ENCODE data around the gene TMEM187.
A peak's percentile ranks its signal among the peaks of the same experiment; 100 is the strongest.

TMEM187 gene

GRCh38 chrX:153934762-153935325 is 37.7 kb upstream of the TMEM187 start, which contains the start of gene NAA10:
Gene NAA10, minus strand, starts transcription at chrX:153935037. Its CDS starts 133 bp downstream, at chrX:153934904.
- Histone ChIP-seq H3K4me1 (no peaks in the 10 kb centered on the region), H3K9ac (no peak within 1 kb of the TSS), H3K36me3 (ENCODE audit: control insufficient read depth, insufficient read depth, low read length) (no peaks in the 10 kb centered on the region), H3K9me3 (ENCODE audit: control insufficient read depth, low read length) (no peaks in the 10 kb centered on the region), H3K4me3 (ENCODE audit: low read depth, low read length) (peak within 1 kb of the TSS; percentile 55), H3K27me3 (ENCODE audit: control insufficient read depth, insufficient read depth, low read length) (no peaks in the 10 kb centered on the region), H3K27ac (no peak within 1 kb of the TSS), H2AFZ (peak within 1 kb of the TSS; percentile 77), H3K4me2 (ENCODE audit: low read length) (peak within 1 kb of the TSS; percentile 76), H3K79me2 (no peaks in the 10 kb centered on the region)
- no peak for TF ChIP-seq CTCF (IDR thresholded peaks at IDR 0.05)

GRCh38 chrX:153935326-153935851 is 37.2 kb upstream of the TMEM187 start:
- H3K4me3 ChIP-seq (ENCODE audit: low read depth, low read length), result peak overlapping the region; percentile 27
- no peak overlapping the region for H3K27ac ChIP-seq
- no peak overlapping the region for H3K9ac ChIP-seq
- no peaks in the 10 kb centered on the region for H3K27me3 ChIP-seq (ENCODE audit: control insufficient read depth, insufficient read depth, low read length)
- H2AFZ ChIP-seq, result peak overlapping the region; percentile 77
- H3K4me1 ChIP-seq, result no peaks in the 10 kb centered on the region
- H3K4me2 ChIP-seq (ENCODE audit: low read length), result peak overlapping the region; percentile 47
- H3K79me2 ChIP-seq, result no peaks in the 10 kb centered on the region
- no peaks in the 10 kb centered on the region for H3K9me3 ChIP-seq (ENCODE audit: control insufficient read depth, low read length)
- H3K36me3 ChIP-seq (ENCODE audit: control insufficient read depth, insufficient read depth, low read length), result no peaks in the 10 kb centered on the region
- no peak for TF ChIP-seq CTCF (IDR thresholded peaks at IDR 0.05)

- no peak overlapping the region for H3K9ac ChIP-seq
- H3K4me2 ChIP-seq (ENCODE audit: low read length), result no peak overlapping the region
- no peaks in the 10 kb centered on the region for H3K79me2 ChIP-seq
- no peak overlapping the region for H2AFZ ChIP-seq
- H3K27me3 ChIP-seq (ENCODE audit: control insufficient read depth, insufficient read depth, low read length), result no peaks in the 10 kb centered on the region
- H3K4me3 ChIP-seq (ENCODE audit: low read depth, low read length), result no peak overlapping the region
- H3K9me3 ChIP-seq (ENCODE audit: control insufficient read depth, low read length), result no peaks in the 10 kb centered on the region
- no peak for TF ChIP-seq CTCF (IDR thresholded peaks at IDR 0.05)
- no peak overlapping the region for H3K27ac ChIP-seq
- no peaks in the 10 kb centered on the region for H3K36me3 ChIP-seq (ENCODE audit: control insufficient read depth, insufficient read depth, low read length)
- H3K4me1 ChIP-seq, result no peaks in the 10 kb centered on the region
Measured at GRCh38 chrX:153937056-153937455, 35.5 kb upstream of the TMEM187 start.

GRCh38 chrX:153938226-153938786 is 34.2 kb upstream of the TMEM187 start:
- no peaks in the 10 kb centered on the region for H3K36me3 ChIP-seq (ENCODE audit: control insufficient read depth, insufficient read depth, low read length)
- no peak for TF ChIP-seq CTCF (IDR thresholded peaks at IDR 0.05)

GRCh38 chrX:153939573-153939972 is 33.0 kb upstream of the TMEM187 start:
- Histone ChIP-seq H3K9me3 (ENCODE audit: control insufficient read depth, low read length) (no peaks in the 10 kb centered on the region), H2AFZ (no peak overlapping the region), H3K79me2 (no peaks in the 10 kb centered on the region), H3K27me3 (ENCODE audit: control insufficient read depth, insufficient read depth, low read length) (no peaks in the 10 kb centered on the region), H3K4me3 (ENCODE audit: low read depth, low read length) (no peak overlapping the region), H3K36me3 (ENCODE audit: control insufficient read depth, insufficient read depth, low read length) (no peaks in the 10 kb centered on the region), H3K4me2 (ENCODE audit: low read length) (no peak overlapping the region), H3K27ac (no peak overlapping the region), H3K9ac (no peak overlapping the region), H3K4me1 (no peaks in the 10 kb centered on the region)
- TF ChIP-seq CTCF (IDR thresholded peaks at IDR 0.05), result no peak

More at GRCh38 chrX:153938226-153938786, 34.2 kb upstream of the TMEM187 start:
- Histone ChIP-seq H3K4me3 (ENCODE audit: low read depth, low read length) (no peak overlapping the region), H3K4me2 (ENCODE audit: low read length) (no peak overlapping the region), H3K9me3 (ENCODE audit: control insufficient read depth, low read length) (no peaks in the 10 kb centered on the region), H2AFZ (no peak overlapping the region), H3K27me3 (ENCODE audit: control insufficient read depth, insufficient read depth, low read length) (no peaks in the 10 kb centered on the region), H3K9ac (no peak overlapping the region), H3K27ac (no peak overlapping the region), H3K4me1 (no peaks in the 10 kb centered on the region), H3K79me2 (no peaks in the 10 kb centered on the region)
